SH-SY5Y (cell line): ENCODE measurements around the gene FAM162B.

Source experiments
- GATA2 ChIP-seq: IDR thresholded peaks from 2 replicates; pipeline ENCODE4 v1.6.1; 2011; ENCODE audit warnings: mild to moderate bottlenecking, low read depth, low read length
- GATA3 ChIP-seq: IDR thresholded peaks from 2 replicates; pipeline ENCODE4 v1.6.1; 2011; ENCODE audit warnings: low read depth, mild to moderate bottlenecking, low read length, moderate library complexity

GRCh38 chr6:116764629-116764960 lies 924 bp downstream of the FAM162B start:
- TF ChIP-seq GATA2 (no peak), GATA3 (no peak)
